Endothelial cell of umbilical vein (primary cell): ENCODE measurements around the gene CDC45. TPM values are rescaled to one million over a fixed set of nuclear protein-coding genes. Genes with fewer than 3 reads are reported as not detected.

Experiments used
- BruUV-seq: library from RNA; stranded (reverse); fragments of 400-500 nt; replicated peaks from 2 replicates; lab custom pipeline; 2021; lab: Mats Ljungman, UMichigan
- CTCF ChIA-PET: fragments of 300-600, 350-600 bp; sonication (Branson Sonifier 250); formaldehyde crosslinking; loops from one replicate; lab custom pipeline; 2021; ENCODE audit warnings: antibody characterized with exemption, inconsistent platforms; lab: Charles Lee
- POLR2A ChIA-PET: fragments of 300-600, 350-600 bp; sonication (Branson Sonifier 250); formaldehyde crosslinking; loops from one replicate; lab custom pipeline; 2021; ENCODE audit warnings: antibody characterized with exemption, inconsistent platforms; lab: Charles Lee
- DNase-seq: peaks from one replicate; pipeline ENCODE4 v3.0.0-alpha.2; 2011; ENCODE audit warnings: low read depth, low spot score
- FAIRE-seq: peaks from 2 replicates; lab custom pipeline; 2011; peaks lifted over from hg19 to GRCh38; lab: Jason Lieb, UNC
- H2AFZ ChIP-seq: 2 replicates; pipeline ENCODE4 v1.6.0; 2012; ENCODE audit warnings: low read depth, low read length, control low read depth, inconsistent platforms
- H3K27ac ChIP-seq: 2 replicates; pipeline ENCODE4 v1.5.1; 2011; ENCODE audit warnings: low read depth, mild to moderate bottlenecking, control low read depth, low read length, moderate library complexity; ENCODE audit not compliant: insufficient read depth
- H3K27me3 ChIP-seq, 2 experiments: 2 replicates each; pipeline versions ENCODE4 v1.6.0 to v1.6.1; 2011; ENCODE audit warnings: low read length in 2 of 2, mixed read lengths in 1 of 2; ENCODE audit not compliant: control insufficient read depth in 2 of 2, insufficient read depth in 2 of 2
- H3K36me3 ChIP-seq, 2 experiments: 2 replicates in 1 of 2; 3 replicates in 1 of 2; pipeline ENCODE4 v1.5.1; 2011; ENCODE audit warnings: low read length in 2 of 2, mild to moderate bottlenecking in 1 of 2, moderate library complexity in 1 of 2; ENCODE audit not compliant: control insufficient read depth in 2 of 2, insufficient read depth in 2 of 2; ENCODE audit errors: extremely low read depth in 1 of 2
- H3K4me1 ChIP-seq: 3 replicates; pipeline ENCODE4 v1.5.1; 2011; ENCODE audit warnings: mild to moderate bottlenecking, low read length; ENCODE audit not compliant: control insufficient read depth, insufficient read depth; ENCODE audit errors: extremely low read depth
- H3K4me2 ChIP-seq: 2 replicates; pipeline ENCODE4 v1.6.1; 2011; ENCODE audit warnings: low read length, control low read depth, mixed read lengths; ENCODE audit not compliant: insufficient read depth
- H3K4me3 ChIP-seq, 3 experiments: fragments of 200-600 bp in 1 of 3; sonication (generic), shearing (Covaris generic) in 1 of 3; replicated peaks in 1 of 3; 2 replicates each; pipeline ENCODE4 v1.5.1; 2011 to 2016; ENCODE audit warnings: control low read depth in 3 of 3, low read length in 3 of 3, mild to moderate bottlenecking in 2 of 3, inconsistent platforms in 1 of 3, low read depth in 1 of 3, moderate library complexity in 1 of 3; ENCODE audit not compliant: insufficient read depth in 1 of 3
- H3K79me2 ChIP-seq: 2 replicates; pipeline ENCODE4 v1.6.0; 2012; ENCODE audit warnings: low read length, inconsistent platforms; ENCODE audit not compliant: control insufficient read depth, insufficient read depth
- H3K9ac ChIP-seq: replicated peaks from 2 replicates; pipeline ENCODE3; 2011; ENCODE audit warnings: low read length, control low read depth; ENCODE audit not compliant: insufficient read depth; ENCODE audit errors: extremely low read depth
- H3K9me1 ChIP-seq: replicated peaks from 3 replicates; pipeline ENCODE4 v1.6.0; 2011; ENCODE audit warnings: mild to moderate bottlenecking, low read length; ENCODE audit not compliant: control insufficient read depth, insufficient read depth; ENCODE audit errors: extremely low read depth
- H3K9me3 ChIP-seq: replicated peaks from 2 replicates; pipeline ENCODE4 v1.5.1; 2012; ENCODE audit warnings: low read length, inconsistent platforms; ENCODE audit not compliant: control insufficient read depth, insufficient read depth
- H4K20me1 ChIP-seq: replicated peaks from 2 replicates; pipeline ENCODE3; 2011; ENCODE audit warnings: mild to moderate bottlenecking, low read length; ENCODE audit not compliant: control insufficient read depth, insufficient read depth; ENCODE audit errors: extremely low read depth
- CTCF ChIP-seq, 2 donors: IDR thresholded peaks; 1 replicate in 1 of 2; 2 replicates in 1 of 2; pipeline ENCODE4 v1.5.1; 2011; ENCODE audit warnings: low read length in 2 of 2, mild to moderate bottlenecking in 2 of 2, moderate library complexity in 2 of 2, control low read depth in 1 of 2, inconsistent platforms in 1 of 2, low read depth in 1 of 2; ENCODE audit not compliant: insufficient read depth in 1 of 2; ENCODE audit errors: extremely low read depth in 1 of 2
- EZH2 ChIP-seq: IDR thresholded peaks from 2 replicates; pipeline ENCODE4 v1.6.1; 2012; ENCODE audit warnings: borderline replicate concordance, low read depth, mild to moderate bottlenecking, moderate library complexity, low read length, inconsistent platforms; ENCODE audit not compliant: severe bottlenecking
- FOS ChIP-seq: IDR thresholded peaks from 2 replicates; pipeline ENCODE4 v1.6.1; 2011; ENCODE audit warnings: mild to moderate bottlenecking, low read length, moderate library complexity, borderline replicate concordance; ENCODE audit not compliant: insufficient read depth
- GATA2 ChIP-seq: IDR thresholded peaks from 2 replicates; pipeline ENCODE4 v1.7.0; 2011; ENCODE audit warnings: low read depth, mild to moderate bottlenecking, moderate library complexity, mixed read lengths, low read length; ENCODE audit not compliant: insufficient read length, insufficient read depth
- JUN ChIP-seq: IDR thresholded peaks from 2 replicates; pipeline ENCODE4 v1.6.1; 2011; ENCODE audit warnings: borderline replicate concordance, low read depth; ENCODE audit not compliant: insufficient read length, insufficient read depth
- POLR2AphosphoS5 ChIP-seq: IDR thresholded peaks from 2 replicates; pipeline ENCODE4 v1.6.1; 2012; ENCODE audit warnings: low read depth, mild to moderate bottlenecking, control low read depth, low read length, moderate library complexity; ENCODE audit not compliant: insufficient read depth
- dilution Hi-C: fragments of 300-500 bp; cut with MboI; formaldehyde crosslinking; loops from one replicate; pipeline ENCODE4 v1.15.0; 2019; ENCODE audit warnings: low sequenced_read_pairs; ENCODE audit not compliant: extremely low pct_ligation_motif_present
- intact Hi-C: fragments of 100-400 bp; cut with micrococcal nuclease; formaldehyde crosslinking; loops from one replicate; pipeline ENCODE4 v1.10.0; 2022
- polyA plus RNA-seq, 4 experiments: library from polyadenylated mRNA; depleted of rRNA in 3 of 4; stranded (reverse) in 3 of 4; unstranded in 1 of 4; fragments of >200 nt; gene quantifications; 2 replicates each; pipeline versions ENCODE4 v1.2.1 to v1.2.3, GENCODE V29; 2011 to 2012; ENCODE audit warnings: missing spikeins in 1 of 4
- total RNA-seq: library from RNA; stranded (reverse); gene quantifications from 2 replicates; pipeline ENCODE4 v1.2.3, GENCODE V29; 2021
- TF ChIP-seq, protein P1 (sequence below): IDR thresholded peaks from 2 replicates; pipeline ENCODE4 v1.6.1; 2011; ENCODE audit not compliant: insufficient read depth, insufficient read length

CDC45 gene
- total and polyA plus RNA-seq, 2 donors (not counting 3 experiments of a cell fraction or from before 2014, with no cell fraction given): 36.6 to 40.6 TPM

GRCh38 chr22:19514831-19515565, 35.3 kb downstream of the CDC45 start:
- DNase-seq: no peak
- POLR2A ChIA-PET: no interaction called here
- Histone ChIP-seq H3K4me3 (no peak overlapping the region), H3K9me3 (no peaks in the 10 kb centered on the region), H3K9ac (no peak overlapping the region), H3K79me2 (no peaks in the 10 kb centered on the region), H3K36me3 (no peaks in the 10 kb centered on the region), H3K27me3 (no peaks in the 10 kb centered on the region), H2AFZ (no peak overlapping the region), H3K27ac (no peak overlapping the region), H3K4me2 (no peak overlapping the region), H3K4me1 (no peaks in the 10 kb centered on the region), H4K20me1 (no peaks in the 10 kb centered on the region), H3K9me1 (no peaks in the 10 kb centered on the region)
- no TSS peak for BruUV-seq
- TF ChIP-seq EZH2: no peak
- TF ChIP-seq FOS: peak; percentile 30
- intact Hi-C loops (no loop called here), dilution Hi-C loops (no loop called here)
- FAIRE-seq: no peak
- CTCF ChIA-PET: interaction anchor here (0.9 to 1.4 kb wide), 4 partner anchors 13 to 114 kb away, joined by 3 to 11 read pairs (median 6); no protein-coding TSS in a partner anchor

GRCh38 chr22:19515654-19516377, 36.1 kb downstream of the CDC45 start:
- Histone ChIP-seq H3K36me3 (no peaks in the 10 kb centered on the region), H3K9me3 (no peaks in the 10 kb centered on the region), H3K79me2 (no peaks in the 10 kb centered on the region), H2AFZ (no peak overlapping the region), H3K4me3 (no peak overlapping the region), H3K4me2 (no peak overlapping the region), H4K20me1 (no peaks in the 10 kb centered on the region), H3K4me1 (no peaks in the 10 kb centered on the region), H3K27me3 (no peaks in the 10 kb centered on the region), H3K9ac (no peak overlapping the region), H3K27ac (no peak overlapping the region), H3K9me1 (no peaks in the 10 kb centered on the region)
- no peak for FAIRE-seq
- no peak for DNase-seq
- dilution Hi-C loops (no loop called here), intact Hi-C loops (no loop called here)
- ChIA-PET POLR2A (no interaction called here), CTCF (interaction anchor here (1.0 to 2.1 kb wide), 5 partner anchors 14 to 114 kb away, joined by 3 to 16 read pairs (median 8); no protein-coding TSS in a partner anchor)
- no peak for TF ChIP-seq CTCF (IDR thresholded peaks at IDR 0.05; ENCODE audit: extremely low read depth in 1 of 2, insufficient read depth in 1 of 2, low read depth in 1 of 2, low read length in 2 of 2)
- no peak for TF ChIP-seq POLR2AphosphoS5
- TF ChIP-seq, protein P1, sequence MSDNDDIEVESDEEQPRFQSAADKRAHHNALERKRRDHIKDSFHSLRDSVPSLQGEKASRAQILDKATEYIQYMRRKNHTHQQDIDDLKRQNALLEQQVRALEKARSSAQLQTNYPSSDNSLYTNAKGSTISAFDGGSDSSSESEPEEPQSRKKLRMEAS: no peak
- TF ChIP-seq GATA2: no peak
- no peak for TF ChIP-seq JUN
- no TSS peak for BruUV-seq
